ENCODE measurements around the gene CIITA.
"Not testable (repeated sequence)": the region's sequence is repeated elsewhere in the genome, so short reads cannot be mapped to it uniquely, and the experiment has no call there.

Gene CIITA

GRCh38 chr16:10964891-10965326 lies 87.9 kb downstream of the CIITA start:
- DNase-seq: no peak

DNA sequence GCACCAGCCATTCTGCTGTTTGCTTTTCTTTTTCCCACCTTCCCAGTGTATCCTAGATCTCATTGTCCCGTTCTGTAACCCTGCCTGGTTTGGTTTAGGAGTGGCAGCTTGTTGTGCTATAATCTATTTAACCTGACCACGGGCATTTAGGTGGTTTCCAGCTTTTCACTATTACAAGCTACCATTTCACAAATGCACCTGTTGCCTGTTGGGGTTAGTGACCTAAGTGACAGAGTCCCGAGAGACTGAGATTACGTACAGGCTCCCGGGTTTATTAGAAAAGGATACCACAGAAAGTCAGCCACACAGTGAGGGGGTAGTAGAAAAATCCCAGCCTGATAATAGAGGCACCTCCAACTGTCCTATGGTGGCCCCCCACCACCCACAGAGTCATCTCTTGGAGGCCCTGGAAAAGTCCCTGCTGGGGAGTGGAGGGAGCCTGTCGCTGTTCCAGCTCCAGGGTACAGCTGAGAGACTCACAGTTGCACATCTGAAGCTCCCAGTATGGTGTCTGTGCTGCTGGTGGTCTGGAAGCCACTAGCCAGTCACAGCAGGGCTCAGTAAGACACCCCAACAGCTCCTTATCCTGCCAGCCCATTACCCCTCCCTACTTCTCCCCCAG lies 88.5 kb downstream of the CIITA start:
- no peak for DNase-seq

DNA sequence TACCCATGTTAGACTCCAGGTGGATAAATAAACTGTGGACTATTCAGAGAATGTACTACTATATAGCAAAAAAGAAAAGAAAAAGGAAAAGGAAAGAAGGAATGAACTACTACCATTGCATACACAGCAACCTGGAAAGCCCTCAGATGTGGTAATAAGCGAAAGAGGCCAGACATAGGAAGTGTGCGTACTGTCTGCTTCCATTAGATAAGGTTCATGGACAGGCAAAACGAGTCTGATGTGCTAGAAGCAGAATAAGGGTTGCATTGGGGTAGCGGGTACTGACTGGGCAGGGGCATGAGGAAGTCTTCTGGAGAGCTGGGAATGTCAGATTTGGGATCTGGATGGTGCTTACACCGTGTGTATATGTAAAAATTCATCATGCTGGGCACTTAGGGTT lies 89.1 kb downstream of the CIITA start:
- no peak for DNase-seq

DNA sequence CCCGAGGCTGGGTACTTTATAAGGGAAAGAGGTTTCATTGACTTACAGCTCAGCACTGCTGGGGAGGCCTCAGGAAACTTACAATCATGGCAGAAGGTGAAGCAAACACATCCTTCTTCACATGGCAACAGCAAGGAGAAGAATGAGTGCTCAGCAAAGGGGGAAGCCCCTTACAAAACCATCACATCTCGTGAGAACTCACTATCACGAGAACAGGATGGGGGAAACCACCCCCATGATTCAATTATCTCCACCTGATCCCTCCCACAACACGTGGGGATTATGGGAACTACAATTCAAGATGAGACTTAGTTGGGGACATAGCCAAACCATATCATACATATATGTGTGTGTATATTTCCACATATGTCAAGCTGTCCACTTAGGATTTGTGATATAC lies 89.6 kb downstream of the CIITA start:
- not testable (repeated sequence) for DNase-seq

- DNase-seq: no peak
Measured at GRCh38 chr16:10967986-10968385, 91.0 kb downstream of the CIITA start.

DNA sequence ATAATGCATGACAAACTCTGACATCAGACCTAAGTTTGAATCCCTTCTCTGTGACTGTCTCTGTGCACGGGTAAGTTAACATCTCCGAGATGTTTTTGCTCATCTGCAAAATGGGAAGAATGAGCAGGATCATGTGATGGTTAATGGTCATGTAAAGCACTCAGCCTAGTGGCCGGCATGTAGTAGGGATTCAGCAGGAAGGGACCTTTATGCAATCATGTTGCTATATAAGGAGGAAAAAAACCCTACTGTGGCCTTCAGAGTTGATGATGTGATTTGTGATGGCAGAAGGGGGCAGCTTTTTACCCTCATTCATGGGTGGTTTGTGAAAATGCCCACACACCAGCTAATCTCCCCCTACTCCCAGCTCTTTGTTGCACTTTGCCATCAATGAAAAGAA lies 91.5 kb downstream of the CIITA start:
- no peak for DNase-seq

- no peak for DNase-seq
Measured at GRCh38 chr16:10969615-10970014, 92.6 kb downstream of the CIITA start.

DNA sequence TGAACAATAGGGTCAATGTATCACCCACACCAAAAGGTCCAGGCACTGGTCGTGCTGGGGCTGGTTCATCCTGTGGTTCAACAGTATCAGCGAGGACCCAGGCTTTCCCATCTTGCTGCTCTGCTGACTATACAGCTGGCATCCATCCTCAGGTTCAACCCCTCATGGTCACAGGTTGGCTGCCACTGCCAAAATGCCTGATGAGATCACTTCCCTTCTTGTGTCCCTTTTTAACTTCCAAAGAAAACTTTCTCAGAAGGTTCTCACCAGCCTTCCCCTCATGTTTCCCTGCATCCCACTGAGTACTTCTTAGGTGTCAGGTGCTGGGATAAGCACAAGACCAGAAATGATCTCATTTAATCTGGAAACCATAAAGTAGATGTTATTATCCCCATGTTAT lies 93.1 kb downstream of the CIITA start:
- no peak for DNase-seq

DNA sequence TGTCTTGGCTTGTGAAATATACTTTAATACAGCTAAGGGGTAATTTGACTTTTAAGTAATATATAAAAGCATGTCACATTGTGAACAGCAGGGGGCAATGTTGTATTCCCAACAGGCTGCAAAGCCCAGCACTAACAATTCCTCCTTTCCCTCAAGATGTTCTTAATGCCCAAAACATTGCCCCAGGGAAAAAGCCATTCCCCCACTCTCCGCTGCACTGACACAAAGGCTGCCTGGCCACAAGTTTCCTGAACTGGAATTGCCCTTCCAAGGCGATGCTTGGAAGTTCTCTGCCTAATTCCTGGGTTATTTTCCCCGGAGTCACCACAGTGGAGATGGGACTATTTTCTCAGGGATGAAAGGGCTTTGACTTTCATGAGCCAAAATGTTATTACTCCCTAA lies 94.6 kb downstream of the CIITA start:
- DNase-seq: peak; percentile 56

GRCh38 chr16:10972108-10972818 lies 95.3 kb downstream of the CIITA start:
- DNase-seq: no peak

DNA sequence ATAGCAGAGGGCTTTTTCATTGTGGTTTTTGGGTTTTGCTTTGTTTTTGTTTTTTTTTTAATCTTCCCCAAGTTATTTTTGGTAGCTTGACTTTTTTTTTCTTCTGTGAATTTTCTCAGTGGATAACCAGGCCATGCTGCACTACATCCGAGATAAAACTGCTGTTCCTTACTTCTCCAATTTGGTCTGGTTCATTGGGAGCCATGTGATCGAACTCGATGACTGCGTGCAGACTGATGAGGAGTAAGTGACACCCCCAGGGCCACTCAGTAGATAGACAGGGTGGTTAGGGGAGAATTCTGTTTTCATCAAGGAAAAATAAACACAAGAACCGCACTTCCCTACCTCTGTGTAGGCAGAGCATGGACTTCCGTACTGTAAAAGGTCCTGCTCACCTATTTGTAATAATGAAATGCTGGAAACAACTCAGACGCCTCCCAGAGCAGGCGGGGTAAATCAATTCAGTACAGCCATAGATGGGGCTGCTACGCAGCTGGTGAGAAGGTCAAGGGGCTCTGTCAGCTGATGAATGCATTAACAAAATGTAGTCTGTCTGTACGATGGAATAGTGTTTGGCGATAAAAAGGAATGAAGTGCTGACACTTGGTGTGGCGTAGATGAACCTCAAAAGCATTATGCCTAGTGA lies 95.9 kb downstream of the CIITA start:
- no peak for DNase-seq

DNA sequence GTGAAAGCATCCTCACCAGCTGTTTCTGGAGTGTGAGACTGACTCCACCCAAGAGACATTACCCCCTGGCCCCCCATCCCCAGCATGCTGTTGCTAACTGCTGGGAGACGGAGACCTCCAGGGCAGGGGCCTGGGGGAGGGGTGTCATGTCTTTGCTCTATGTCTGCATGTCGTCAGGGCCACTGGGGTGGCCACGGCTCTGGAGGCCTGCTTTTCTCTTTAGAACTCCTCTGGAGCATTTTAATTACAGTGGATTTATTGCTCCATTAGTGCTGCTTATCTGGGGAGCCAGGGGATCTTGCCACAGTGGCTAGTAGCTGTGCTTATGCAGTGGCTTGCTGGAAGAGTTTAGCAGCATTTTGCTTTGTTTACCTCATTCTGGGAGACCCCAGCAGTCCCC lies 99.6 kb downstream of the CIITA start:
- DNase-seq: no peak

- no peak for DNase-seq
Measured at GRCh38 chr16:10978124-10978523, 101.1 kb downstream of the CIITA start.

- DNase-seq: no peak
Measured at GRCh38 chr16:10978871-10979446, 102.0 kb downstream of the CIITA start.

DNA sequence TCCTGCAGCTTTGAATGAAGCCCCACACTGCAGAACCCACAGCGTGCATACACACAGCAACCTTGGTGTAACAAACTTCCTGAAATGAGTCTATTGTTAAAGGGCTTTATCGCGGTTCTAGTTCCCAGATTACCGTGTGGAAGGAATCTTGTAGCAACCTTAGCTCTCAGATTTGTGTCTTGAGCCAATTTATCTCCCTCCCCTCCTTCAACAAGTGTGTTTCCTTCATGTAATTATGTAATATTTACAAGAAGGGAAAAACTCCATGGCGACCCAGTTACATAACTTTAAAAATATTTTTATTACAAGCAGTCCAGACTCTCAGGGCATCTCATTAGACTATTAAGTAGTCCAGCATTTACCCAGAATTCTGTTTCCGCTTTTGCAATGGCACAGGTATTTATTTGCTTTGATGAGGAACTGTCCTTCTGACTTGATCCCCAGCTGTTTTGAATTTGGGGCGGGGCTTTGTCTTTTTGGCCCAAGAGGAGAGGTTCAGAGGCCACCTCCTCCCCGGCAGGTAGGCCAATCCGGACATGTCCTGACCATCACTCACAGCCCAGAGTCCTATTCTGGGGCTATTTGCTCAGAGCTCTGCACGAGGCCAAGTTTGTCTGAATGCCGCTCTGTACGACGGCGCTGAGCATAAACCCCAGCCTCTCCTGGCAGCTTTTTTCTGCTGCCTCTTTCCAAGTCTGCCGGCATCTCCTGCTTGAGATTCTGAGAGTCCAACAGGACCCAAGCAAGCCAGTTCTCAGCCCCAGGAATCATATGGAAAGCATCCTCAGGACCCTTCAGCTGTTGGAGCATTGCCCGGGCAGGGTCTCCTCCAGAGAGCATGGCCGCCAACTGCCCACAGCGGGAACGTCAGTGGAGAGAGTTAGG lies 103.0 kb downstream of the CIITA start:
- DNase-seq: no peak

- no peak for DNase-seq
Measured at GRCh38 chr16:10980813-10981212, 103.8 kb downstream of the CIITA start.

- DNase-seq: no peak
Measured at GRCh38 chr16:10981697-10982216, 104.8 kb downstream of the CIITA start.

DNA sequence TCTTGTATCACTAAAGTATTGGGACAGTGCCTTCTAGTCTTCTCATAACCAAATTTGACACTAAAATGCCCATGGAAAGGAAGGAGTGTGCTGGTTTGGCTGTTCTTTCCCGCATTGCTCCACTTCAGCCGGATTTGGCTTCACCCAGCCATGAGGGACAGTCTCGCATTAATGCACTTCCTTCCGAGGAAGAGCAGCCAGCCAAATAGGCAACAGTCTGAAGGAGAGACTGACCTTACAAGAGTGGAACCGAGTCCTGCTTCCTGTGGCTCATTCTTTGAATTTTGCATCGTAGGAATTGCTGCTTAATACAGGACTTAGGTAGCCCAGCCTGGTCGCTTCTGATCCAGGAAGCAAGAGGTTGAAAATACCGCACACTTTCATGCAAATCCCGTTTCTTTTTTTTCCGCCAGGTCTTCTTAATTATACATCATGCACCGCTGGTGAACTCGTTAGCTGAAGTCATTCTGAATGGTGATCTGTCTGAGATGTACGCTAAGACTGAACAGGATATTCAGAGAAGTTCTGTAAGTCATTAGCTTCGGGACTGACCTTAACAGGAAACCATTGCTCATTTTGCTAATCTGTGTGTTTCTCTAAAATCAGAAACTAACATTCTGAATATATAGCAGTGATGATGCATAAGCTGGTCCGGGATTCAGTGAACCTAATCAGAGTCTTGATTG lies 105.6 kb downstream of the CIITA start:
- DNase-seq: no peak

GRCh38 chr16:10983159-10983558 lies 106.2 kb downstream of the CIITA start:
- no peak for DNase-seq

DNA sequence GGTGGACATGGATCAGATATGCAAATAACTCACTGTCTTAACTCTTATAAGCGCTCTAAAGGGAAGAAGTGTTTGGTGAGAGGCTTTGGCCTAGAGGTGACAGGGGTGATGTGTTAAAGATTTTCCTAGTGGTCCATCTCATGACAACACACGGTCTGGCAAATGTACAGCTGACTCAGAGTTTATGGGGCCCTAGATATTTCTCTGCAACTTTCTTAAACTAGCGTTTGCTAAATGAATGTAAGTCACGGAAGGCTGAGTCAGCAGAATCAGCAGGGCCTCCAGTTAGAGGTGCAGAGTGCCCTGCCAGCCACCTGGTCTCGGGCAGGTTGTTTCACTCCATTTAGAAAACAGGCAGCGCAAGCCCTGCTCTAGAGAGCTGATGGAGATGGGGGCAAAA lies 107.5 kb downstream of the CIITA start:
- no peak for DNase-seq

Data from DMS79 (cell line).